Caco-2 (cell line): ENCODE measurements around the gene PATE4. TPM values are rescaled to one million over a fixed set of nuclear protein-coding genes. Genes with fewer than 3 reads are reported as not detected.

Experiments used
- Bru-seq: library from RNA; stranded (reverse); fragments of 400-500 nt; gene quantifications from one replicate; lab custom pipeline; 2021; lab: Mats Ljungman, UMichigan
- BruChase-seq, 2 experiments: library from RNA; stranded (reverse); fragments of 400-500 nt; gene quantifications; one replicate each; lab custom pipeline; 2021; lab: Mats Ljungman, UMichigan
- BruUV-seq: library from RNA; stranded (reverse); fragments of 400-500 nt; replicated peaks from 2 replicates; lab custom pipeline; 2021; lab: Mats Ljungman, UMichigan
- CTCF ChIA-PET: fragments of 300-600 bp; sonication (Branson Sonifier 250); formaldehyde crosslinking; loops from one replicate; lab custom pipeline; 2022; ENCODE audit warnings: antibody characterized with exemption; lab: Charles Lee
- POLR2A ChIA-PET: fragments of 300-600 bp; sonication (Branson Sonifier 250); formaldehyde crosslinking; loops from one replicate; lab custom pipeline; 2022; ENCODE audit warnings: antibody characterized with exemption; lab: Charles Lee
- DNase-seq, 2 experiments: peaks; one replicate each; pipeline versions ENCODE4 v3.0.0 to v3.0.0-alpha.2; 2020 to 2022
- H3K27me3 ChIP-seq: replicated peaks from 2 replicates; pipeline ENCODE4 v1.6.0; 2011; ENCODE audit warnings: low read length; ENCODE audit not compliant: control insufficient read depth, insufficient read depth
- H3K36me3 ChIP-seq: 2 replicates; pipeline ENCODE4 v1.5.1; 2011; ENCODE audit warnings: low read length; ENCODE audit not compliant: control insufficient read depth, insufficient read depth
- H3K4me1 ChIP-seq: fragments of 250-450 bp; sonication (Bioruptor Pico); 2 replicates; pipeline ENCODE4 v1.5.1; 2020; ENCODE audit warnings: mild to moderate bottlenecking
- H3K4me3 ChIP-seq: 2 replicates; pipeline ENCODE4 v1.5.1; 2011; ENCODE audit warnings: low read depth, mild to moderate bottlenecking, control low read depth, low read length
- H3K9me3 ChIP-seq: fragments of 250-450 bp; sonication (Bioruptor Pico); 2 replicates; pipeline ENCODE4 v1.5.1; 2020; ENCODE audit warnings: mild to moderate bottlenecking, moderate library complexity
- H3K27ac Mint-ChIP-seq: one replicate; pipeline ENCODE4 v1.8.0; 2022; ENCODE audit warnings: mixed read lengths; ENCODE audit not compliant: unreplicated experiment
- H3K27me3 Mint-ChIP-seq: one replicate; pipeline ENCODE4 v1.8.0; 2022; ENCODE audit warnings: mixed read lengths; ENCODE audit not compliant: insufficient read depth, unreplicated experiment
- H3K36me3 Mint-ChIP-seq: one replicate; pipeline ENCODE4 v1.8.0; 2022; ENCODE audit warnings: mild to moderate bottlenecking, mixed read lengths; ENCODE audit not compliant: insufficient read depth, unreplicated experiment
- H3K4me1 Mint-ChIP-seq: one replicate; pipeline ENCODE4 v1.8.0; 2022; ENCODE audit warnings: low read depth, mixed read lengths; ENCODE audit not compliant: unreplicated experiment
- H3K4me3 Mint-ChIP-seq: one replicate; pipeline ENCODE4 v1.8.0; 2022; ENCODE audit warnings: mild to moderate bottlenecking, moderate library complexity, mixed read lengths; ENCODE audit not compliant: unreplicated experiment
- H3K9me3 Mint-ChIP-seq: one replicate; pipeline ENCODE4 v1.8.0; 2022; ENCODE audit warnings: mixed read lengths; ENCODE audit not compliant: unreplicated experiment
- CTCF ChIP-seq, 2 experiments: fragments of 200-600 bp in 1 of 2; IDR thresholded peaks; 1 replicate in 1 of 2; 2 replicates in 1 of 2; pipeline versions ENCODE4 v1.5.1 to v1.8.0; 2011 to 2022; ENCODE audit warnings: antibody characterized with exemption in 1 of 2, control low read depth in 1 of 2, inconsistent platforms in 1 of 2, low read depth in 1 of 2, low read length in 1 of 2, mild to moderate bottlenecking in 1 of 2, moderate library complexity in 1 of 2; ENCODE audit not compliant: insufficient read depth in 1 of 2, severe bottlenecking in 1 of 2, unreplicated experiment in 1 of 2
- intact Hi-C: fragments of 100-400 bp; cut with micrococcal nuclease; formaldehyde crosslinking; loops from one replicate; pipeline ENCODE4 v1.10.0; 2022; ENCODE audit not compliant: unreplicated experiment
- long read RNA-seq: library from polyadenylated mRNA; stranded (forward); transcript quantifications from one replicate; pipeline ENCODE4 v2.0.0, GENCODE V29; 2022
- total RNA-seq: library from RNA; stranded (reverse); gene quantifications from 2 replicates; pipeline ENCODE4 v1.2.3, GENCODE V29; 2022

PATE4 gene
- not detected in 2 replicates for total RNA-seq
- not detected for Bru-seq, nascent RNA
- BruChase-seq, experiment 1, labeled RNA remaining after a 2-hour chase, result not detected
- BruChase-seq, experiment 2, labeled RNA remaining after a 6-hour chase, result not detected
- long read RNA-seq, result 0 reads

GRCh38 chr11:125833016-125833415 lies at the start of gene PATE4:
Gene PATE4 (plus strand): TSS chr11:125833316. CDS start chr11:125833360, 44 bp downstream.
- BruUV-seq, result no TSS peak

GRCh38 chr11:125784678-125785077 lies 48.4 kb upstream of the PATE4 start:
- BruUV-seq, result no TSS peak
- Mint-ChIP-seq H3K36me3 (no peaks in the 10 kb centered on the region), H3K4me3 (no peak overlapping the region), H3K27me3 (peaks cover 16% of the 10 kb centered on the region), H3K27ac (no peak overlapping the region), H3K4me1 (no peaks in the 10 kb centered on the region), H3K9me3 (no peaks in the 10 kb centered on the region)
- POLR2A ChIA-PET, result no interaction called here
- H3K36me3 ChIP-seq, result no peaks in the 10 kb centered on the region
- H3K4me3 ChIP-seq, result no peak overlapping the region
- H3K27me3 ChIP-seq, result 0 out of 2 replicates have a peak, but pooled peaks cover 1% of the 10 kb centered on the region
- no peak for DNase-seq
- H3K4me1 ChIP-seq, result no peaks in the 10 kb centered on the region
- no peaks in the 10 kb centered on the region for H3K9me3 ChIP-seq
- intact Hi-C loops, result no loop called here
- CTCF ChIA-PET, result no interaction called here
- TF ChIP-seq CTCF (IDR thresholded peaks at IDR 0.05; ENCODE audit: insufficient read depth in 1 of 2, low read depth in 1 of 2, low read length in 1 of 2, severe bottlenecking in 1 of 2, unreplicated experiment in 1 of 2), result no peak

More at GRCh38 chr11:125833016-125833415, at the start of gene PATE4:
- peaks cover 4% of the 10 kb centered on the region; the same call in 1 of the 2 replicates for H3K9me3 ChIP-seq
- intact Hi-C loops, result no loop called here
- H3K4me1 ChIP-seq, result no peaks in the 10 kb centered on the region
- TF ChIP-seq CTCF (IDR thresholded peaks at IDR 0.05; ENCODE audit: insufficient read depth in 1 of 2, low read depth in 1 of 2, low read length in 1 of 2, severe bottlenecking in 1 of 2, unreplicated experiment in 1 of 2), result no peak
- H3K4me3 Mint-ChIP-seq, result no peak within 1 kb of the TSS
- H3K4me1 Mint-ChIP-seq, result no peaks in the 10 kb centered on the region
- peaks cover 13% of the 10 kb centered on the region for H3K27me3 Mint-ChIP-seq
- no peaks in the 10 kb centered on the region for H3K36me3 Mint-ChIP-seq
- no peak within 1 kb of the TSS for H3K27ac Mint-ChIP-seq
- CTCF ChIA-PET, result no interaction called here
- peaks cover 10% of the 10 kb centered on the region for H3K9me3 Mint-ChIP-seq
- DNase-seq, result no peak
- H3K36me3 ChIP-seq, result no peaks in the 10 kb centered on the region
- no peak within 1 kb of the TSS for H3K4me3 ChIP-seq
- no peaks in the 10 kb centered on the region; the same call in 1 of the 2 replicates for H3K27me3 ChIP-seq
- POLR2A ChIA-PET, result no interaction called here

GRCh38 chr11:125787827-125788226 lies 45.3 kb upstream of the PATE4 start, which contains the start of gene PATE3:
Gene PATE3 (plus strand): TSS chr11:125788127. CDS start chr11:125788152, 25 bp downstream.
- no TSS peak for BruUV-seq
- ChIA-PET POLR2A (no interaction called here), CTCF (no interaction called here)
- Histone ChIP-seq H3K9me3 (no peaks in the 10 kb centered on the region), H3K4me3 (no peak within 1 kb of the TSS), H3K36me3 (no peaks in the 10 kb centered on the region), H3K4me1 (no peaks in the 10 kb centered on the region), H3K27me3 (0 out of 2 replicates have a peak, but pooled peaks cover 1% of the 10 kb centered on the region)
- Mint-ChIP-seq H3K27ac (no peak within 1 kb of the TSS), H3K4me3 (no peak within 1 kb of the TSS), H3K27me3 (peaks cover 23% of the 10 kb centered on the region), H3K4me1 (no peaks in the 10 kb centered on the region), H3K36me3 (no peaks in the 10 kb centered on the region), H3K9me3 (peaks cover 8% of the 10 kb centered on the region)
- intact Hi-C loops, result no loop called here
- no peak for TF ChIP-seq CTCF (IDR thresholded peaks at IDR 0.05; ENCODE audit: insufficient read depth in 1 of 2, low read depth in 1 of 2, low read length in 1 of 2, severe bottlenecking in 1 of 2, unreplicated experiment in 1 of 2)
- no peak for DNase-seq
